Endothelial cell of umbilical vein (primary cell): ENCODE measurements around the gene EPYC. TPM values are rescaled to one million over a fixed set of nuclear protein-coding genes. Genes with fewer than 3 reads are reported as not detected.

Experiments used
- BruUV-seq: library from RNA; stranded (reverse); fragments of 400-500 nt; replicated peaks from 2 replicates; lab custom pipeline; 2021; lab: Mats Ljungman, UMichigan
- CTCF ChIA-PET: fragments of 300-600, 350-600 bp; sonication (Branson Sonifier 250); formaldehyde crosslinking; loops from one replicate; lab custom pipeline; 2021; ENCODE audit warnings: antibody characterized with exemption, inconsistent platforms; lab: Charles Lee
- POLR2A ChIA-PET: fragments of 300-600, 350-600 bp; sonication (Branson Sonifier 250); formaldehyde crosslinking; loops from one replicate; lab custom pipeline; 2021; ENCODE audit warnings: antibody characterized with exemption, inconsistent platforms; lab: Charles Lee
- DNase-seq: peaks from one replicate; pipeline ENCODE4 v3.0.0-alpha.2; 2011; ENCODE audit warnings: low read depth, low spot score
- FAIRE-seq: peaks from 2 replicates; lab custom pipeline; 2011; peaks lifted over from hg19 to GRCh38; lab: Jason Lieb, UNC
- H2AFZ ChIP-seq: 2 replicates; pipeline ENCODE4 v1.6.0; 2012; ENCODE audit warnings: low read depth, low read length, control low read depth, inconsistent platforms
- H3K27ac ChIP-seq: 2 replicates; pipeline ENCODE4 v1.5.1; 2011; ENCODE audit warnings: low read depth, mild to moderate bottlenecking, control low read depth, low read length, moderate library complexity; ENCODE audit not compliant: insufficient read depth
- H3K27me3 ChIP-seq, 2 experiments: 2 replicates each; pipeline versions ENCODE4 v1.6.0 to v1.6.1; 2011; ENCODE audit warnings: low read length in 2 of 2, mixed read lengths in 1 of 2; ENCODE audit not compliant: control insufficient read depth in 2 of 2, insufficient read depth in 2 of 2
- H3K36me3 ChIP-seq, 2 experiments: 2 replicates in 1 of 2; 3 replicates in 1 of 2; pipeline ENCODE4 v1.5.1; 2011; ENCODE audit warnings: low read length in 2 of 2, mild to moderate bottlenecking in 1 of 2, moderate library complexity in 1 of 2; ENCODE audit not compliant: control insufficient read depth in 2 of 2, insufficient read depth in 2 of 2; ENCODE audit errors: extremely low read depth in 1 of 2
- H3K4me1 ChIP-seq: 3 replicates; pipeline ENCODE4 v1.5.1; 2011; ENCODE audit warnings: mild to moderate bottlenecking, low read length; ENCODE audit not compliant: control insufficient read depth, insufficient read depth; ENCODE audit errors: extremely low read depth
- H3K4me2 ChIP-seq: 2 replicates; pipeline ENCODE4 v1.6.1; 2011; ENCODE audit warnings: low read length, control low read depth, mixed read lengths; ENCODE audit not compliant: insufficient read depth
- H3K4me3 ChIP-seq, 3 experiments: fragments of 200-600 bp in 1 of 3; sonication (generic), shearing (Covaris generic) in 1 of 3; replicated peaks in 1 of 3; 2 replicates each; pipeline ENCODE4 v1.5.1; 2011 to 2016; ENCODE audit warnings: control low read depth in 3 of 3, low read length in 3 of 3, mild to moderate bottlenecking in 2 of 3, inconsistent platforms in 1 of 3, low read depth in 1 of 3, moderate library complexity in 1 of 3; ENCODE audit not compliant: insufficient read depth in 1 of 3
- H3K79me2 ChIP-seq: 2 replicates; pipeline ENCODE4 v1.6.0; 2012; ENCODE audit warnings: low read length, inconsistent platforms; ENCODE audit not compliant: control insufficient read depth, insufficient read depth
- H3K9ac ChIP-seq: replicated peaks from 2 replicates; pipeline ENCODE3; 2011; ENCODE audit warnings: low read length, control low read depth; ENCODE audit not compliant: insufficient read depth; ENCODE audit errors: extremely low read depth
- H3K9me1 ChIP-seq: replicated peaks from 3 replicates; pipeline ENCODE4 v1.6.0; 2011; ENCODE audit warnings: mild to moderate bottlenecking, low read length; ENCODE audit not compliant: control insufficient read depth, insufficient read depth; ENCODE audit errors: extremely low read depth
- H3K9me3 ChIP-seq: replicated peaks from 2 replicates; pipeline ENCODE4 v1.5.1; 2012; ENCODE audit warnings: low read length, inconsistent platforms; ENCODE audit not compliant: control insufficient read depth, insufficient read depth
- H4K20me1 ChIP-seq: replicated peaks from 2 replicates; pipeline ENCODE3; 2011; ENCODE audit warnings: mild to moderate bottlenecking, low read length; ENCODE audit not compliant: control insufficient read depth, insufficient read depth; ENCODE audit errors: extremely low read depth
- EZH2 ChIP-seq: IDR thresholded peaks from 2 replicates; pipeline ENCODE4 v1.6.1; 2012; ENCODE audit warnings: borderline replicate concordance, low read depth, mild to moderate bottlenecking, moderate library complexity, low read length, inconsistent platforms; ENCODE audit not compliant: severe bottlenecking
- FOS ChIP-seq: IDR thresholded peaks from 2 replicates; pipeline ENCODE4 v1.6.1; 2011; ENCODE audit warnings: mild to moderate bottlenecking, low read length, moderate library complexity, borderline replicate concordance; ENCODE audit not compliant: insufficient read depth
- GATA2 ChIP-seq: IDR thresholded peaks from 2 replicates; pipeline ENCODE4 v1.7.0; 2011; ENCODE audit warnings: low read depth, mild to moderate bottlenecking, moderate library complexity, mixed read lengths, low read length; ENCODE audit not compliant: insufficient read length, insufficient read depth
- JUN ChIP-seq: IDR thresholded peaks from 2 replicates; pipeline ENCODE4 v1.6.1; 2011; ENCODE audit warnings: borderline replicate concordance, low read depth; ENCODE audit not compliant: insufficient read length, insufficient read depth
- MYC ChIP-seq: IDR thresholded peaks from one replicate; pipeline ENCODE4 v1.6.1; 2011; ENCODE audit warnings: mild to moderate bottlenecking, low read depth, low read length
- POLR2A ChIP-seq: IDR thresholded peaks from 2 replicates; pipeline ENCODE4 v1.6.1; 2012; ENCODE audit warnings: low read depth, mild to moderate bottlenecking, control low read depth, low read length
- POLR2AphosphoS5 ChIP-seq: IDR thresholded peaks from 2 replicates; pipeline ENCODE4 v1.6.1; 2012; ENCODE audit warnings: low read depth, mild to moderate bottlenecking, control low read depth, low read length, moderate library complexity; ENCODE audit not compliant: insufficient read depth
- dilution Hi-C: fragments of 300-500 bp; cut with MboI; formaldehyde crosslinking; loops from one replicate; pipeline ENCODE4 v1.15.0; 2019; ENCODE audit warnings: low sequenced_read_pairs; ENCODE audit not compliant: extremely low pct_ligation_motif_present
- intact Hi-C: fragments of 100-400 bp; cut with micrococcal nuclease; formaldehyde crosslinking; loops from one replicate; pipeline ENCODE4 v1.10.0; 2022
- polyA plus RNA-seq, 4 experiments: library from polyadenylated mRNA; depleted of rRNA in 3 of 4; stranded (reverse) in 3 of 4; unstranded in 1 of 4; fragments of >200 nt; gene quantifications; 2 replicates each; pipeline versions ENCODE4 v1.2.1 to v1.2.3, GENCODE V29; 2011 to 2012; ENCODE audit warnings: missing spikeins in 1 of 4
- total RNA-seq: library from RNA; stranded (reverse); gene quantifications from 2 replicates; pipeline ENCODE4 v1.2.3, GENCODE V29; 2021
- TF ChIP-seq, protein P1 (sequence below), 2 donors: IDR thresholded peaks; 1 replicate in 1 of 2; 2 replicates in 1 of 2; pipeline ENCODE4 v1.5.1; 2011; ENCODE audit warnings: low read length in 2 of 2, mild to moderate bottlenecking in 2 of 2, moderate library complexity in 2 of 2, control low read depth in 1 of 2, inconsistent platforms in 1 of 2, low read depth in 1 of 2; ENCODE audit not compliant: insufficient read depth in 1 of 2; ENCODE audit errors: extremely low read depth in 1 of 2
- TF ChIP-seq, protein P2 (sequence below): IDR thresholded peaks from 2 replicates; pipeline ENCODE4 v1.6.1; 2011; ENCODE audit not compliant: insufficient read depth, insufficient read length

Gene EPYC
- total and polyA plus RNA-seq, 2 donors (not counting 3 experiments of a cell fraction or from before 2014, with no cell fraction given): not detected

DNA sequence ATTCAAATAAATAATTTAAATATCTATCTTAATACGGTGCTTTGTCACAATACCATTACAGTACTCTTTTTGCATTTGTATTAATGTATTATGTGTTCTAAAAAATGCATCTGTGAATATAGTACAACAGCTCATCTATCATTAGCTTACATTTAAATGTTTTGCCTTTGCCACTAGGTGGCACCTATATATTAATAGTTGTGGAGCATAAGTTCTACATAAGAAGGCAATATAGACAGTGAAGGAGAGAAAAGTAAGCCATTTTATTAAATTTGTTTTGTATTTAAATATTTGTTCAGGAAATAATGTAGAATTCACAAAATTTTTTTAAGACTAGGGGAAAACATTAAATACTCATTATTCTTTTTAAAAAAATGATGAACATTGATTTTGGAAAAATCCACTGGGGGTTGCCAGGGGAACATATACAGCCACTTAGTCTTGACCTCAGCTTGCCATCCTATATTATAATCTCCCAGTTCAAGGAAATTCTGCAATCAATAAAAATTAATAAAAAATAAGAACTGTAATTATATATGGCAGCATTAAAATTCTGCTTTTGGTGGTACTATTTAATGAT, 59.6 kb downstream of the EPYC start:
- dilution Hi-C loops (no loop called here), intact Hi-C loops (loop anchor here (1.0 to 10.0 kb wide), 2 partner anchors 14 to 1930 kb away; no protein-coding TSS in a partner anchor)
- BruUV-seq: no TSS peak
- Histone ChIP-seq H3K9me3 (no peaks in the 10 kb centered on the region), H3K27ac (no peak overlapping the region), H3K4me2 (no peak overlapping the region), H3K36me3 (no peaks in the 10 kb centered on the region), H3K27me3 (no peaks in the 10 kb centered on the region), H2AFZ (no peak overlapping the region), H3K4me1 (no peaks in the 10 kb centered on the region), H3K9ac (no peak overlapping the region), H3K9me1 (no peaks in the 10 kb centered on the region), H4K20me1 (no peaks in the 10 kb centered on the region), H3K79me2 (no peaks in the 10 kb centered on the region), H3K4me3 (no peak overlapping the region)
- ChIA-PET POLR2A (no interaction called here), CTCF (interaction anchor here (0.5 to 5.2 kb wide), 51 partner anchors 8 to 1448 kb away, joined by 3 to 96 read pairs (median 4); no protein-coding TSS in a partner anchor)
- FAIRE-seq (peak; percentile 15), DNase-seq (peak; percentile 24)
- TF ChIP-seq, protein P1, sequence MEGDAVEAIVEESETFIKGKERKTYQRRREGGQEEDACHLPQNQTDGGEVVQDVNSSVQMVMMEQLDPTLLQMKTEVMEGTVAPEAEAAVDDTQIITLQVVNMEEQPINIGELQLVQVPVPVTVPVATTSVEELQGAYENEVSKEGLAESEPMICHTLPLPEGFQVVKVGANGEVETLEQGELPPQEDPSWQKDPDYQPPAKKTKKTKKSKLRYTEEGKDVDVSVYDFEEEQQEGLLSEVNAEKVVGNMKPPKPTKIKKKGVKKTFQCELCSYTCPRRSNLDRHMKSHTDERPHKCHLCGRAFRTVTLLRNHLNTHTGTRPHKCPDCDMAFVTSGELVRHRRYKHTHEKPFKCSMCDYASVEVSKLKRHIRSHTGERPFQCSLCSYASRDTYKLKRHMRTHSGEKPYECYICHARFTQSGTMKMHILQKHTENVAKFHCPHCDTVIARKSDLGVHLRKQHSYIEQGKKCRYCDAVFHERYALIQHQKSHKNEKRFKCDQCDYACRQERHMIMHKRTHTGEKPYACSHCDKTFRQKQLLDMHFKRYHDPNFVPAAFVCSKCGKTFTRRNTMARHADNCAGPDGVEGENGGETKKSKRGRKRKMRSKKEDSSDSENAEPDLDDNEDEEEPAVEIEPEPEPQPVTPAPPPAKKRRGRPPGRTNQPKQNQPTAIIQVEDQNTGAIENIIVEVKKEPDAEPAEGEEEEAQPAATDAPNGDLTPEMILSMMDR (IDR thresholded peaks at IDR 0.05; ENCODE audit: extremely low read depth in 1 of 2, insufficient read depth in 1 of 2, low read depth in 1 of 2, low read length in 2 of 2): peak; percentile 29 to 30
- no peak for TF ChIP-seq POLR2AphosphoS5

DNA sequence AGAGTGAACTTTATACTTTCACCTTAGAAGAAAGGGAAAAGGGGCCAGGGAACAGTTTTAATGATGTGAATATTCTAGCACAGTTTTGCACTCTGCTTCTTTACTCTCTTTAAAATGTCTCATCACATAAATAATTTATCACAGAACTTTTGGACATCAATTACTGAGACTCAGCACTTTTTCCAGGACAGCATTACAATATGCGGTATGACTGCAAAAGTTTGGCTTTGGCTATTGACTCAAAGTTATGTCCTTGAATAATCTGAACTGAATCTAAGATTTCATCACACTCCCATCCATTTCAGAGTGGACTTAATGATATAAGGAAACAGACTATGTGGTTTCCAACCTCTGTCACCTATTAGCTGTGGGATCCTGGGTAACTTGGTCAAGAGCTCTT, 61.5 kb downstream of the EPYC start:
- TF ChIP-seq MYC (no peak), GATA2 (no peak), POLR2A (no peak), JUN (no peak), FOS (no peak), EZH2 (no peak), POLR2AphosphoS5 (no peak)
- TF ChIP-seq, protein P2, sequence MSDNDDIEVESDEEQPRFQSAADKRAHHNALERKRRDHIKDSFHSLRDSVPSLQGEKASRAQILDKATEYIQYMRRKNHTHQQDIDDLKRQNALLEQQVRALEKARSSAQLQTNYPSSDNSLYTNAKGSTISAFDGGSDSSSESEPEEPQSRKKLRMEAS: no peak
- TF ChIP-seq, protein P1 (IDR thresholded peaks at IDR 0.05; ENCODE audit: extremely low read depth in 1 of 2, insufficient read depth in 1 of 2, low read depth in 1 of 2, low read length in 2 of 2): no peak
- no peak overlapping the region for H2AFZ ChIP-seq
- no peaks in the 10 kb centered on the region for H4K20me1 ChIP-seq
- DNase-seq: no peak
- H3K4me1 ChIP-seq: peaks cover 14% of the 10 kb centered on the region
- H3K36me3 ChIP-seq: no peaks in the 10 kb centered on the region
- no peaks in the 10 kb centered on the region for H3K27me3 ChIP-seq
- no peak for FAIRE-seq
- ChIA-PET POLR2A (no interaction called here), CTCF (interaction anchor here (0.8 to 5.2 kb wide), 7 partner anchors 16 to 1400 kb away, joined by 3 to 94 read pairs (median 3); no protein-coding TSS in a partner anchor)
- H3K27ac ChIP-seq: no peak overlapping the region
- no peaks in the 10 kb centered on the region for H3K9me1 ChIP-seq
- no peaks in the 10 kb centered on the region for H3K79me2 ChIP-seq
- intact Hi-C loops (loop anchor here (5.0 to 10.0 kb wide), 2 partner anchors 401 to 1928 kb away; no protein-coding TSS in a partner anchor), dilution Hi-C loops (no loop called here)
- H3K4me2 ChIP-seq: no peak overlapping the region
- no peak overlapping the region for H3K9ac ChIP-seq
- no peak overlapping the region for H3K4me3 ChIP-seq
- no peaks in the 10 kb centered on the region for H3K9me3 ChIP-seq
- BruUV-seq: no TSS peak
